ENCODE data around the gene SLC38A1. TPM values are rescaled to one million over a fixed set of nuclear protein-coding genes. Genes with fewer than 3 reads are reported as not detected.

Gene SLC38A1
- total RNA-seq, 1 experiment from 2014 or later: 107 TPM

DNA sequence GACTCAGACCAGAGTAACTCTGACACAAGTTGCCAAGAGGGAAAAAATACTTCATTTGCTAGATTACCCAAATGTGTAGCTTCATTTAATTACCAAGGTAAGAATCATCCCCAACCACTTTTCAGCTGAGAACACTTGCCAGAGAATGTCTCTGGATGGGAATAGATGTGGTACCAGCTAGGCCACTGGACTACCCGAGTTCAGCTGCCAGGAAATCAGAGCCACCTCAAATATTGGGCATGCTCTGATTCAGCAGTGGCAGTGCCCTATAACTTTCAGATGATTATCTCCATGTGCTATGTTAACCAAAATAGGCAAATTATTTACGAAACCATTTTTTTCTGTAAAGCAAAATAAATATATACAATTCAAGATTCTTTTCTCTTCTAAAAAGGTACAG is 80.7 kb downstream of the SLC38A1 start:
- Histone ChIP-seq H3K4me2 (ENCODE audit: low read length) (no peak overlapping the region), H2AFZ (ENCODE audit: low read length) (no peak overlapping the region), H3K9ac (ENCODE audit: low read length) (no peak overlapping the region), H3K9me3 (ENCODE audit: low read length) (no peaks in the 10 kb centered on the region), H3K27ac (ENCODE audit: low read length) (no peak overlapping the region), H3F3A (ENCODE audit: low read length, unreplicated experiment) (peaks cover 4% of the 10 kb centered on the region), H3K36me3 (ENCODE audit: low read depth, low read length) (no peaks in the 10 kb centered on the region), H3K27me3 (ENCODE audit: low read length) (no peaks in the 10 kb centered on the region), H4K20me1 (ENCODE audit: low read length) (no peaks in the 10 kb centered on the region), H3K4me1 (ENCODE audit: insufficient read depth, low read length) (no peaks in the 10 kb centered on the region), H3K4me3 (ENCODE audit: low read length) (no peak overlapping the region), H3K79me2 (ENCODE audit: low read length) (no peaks in the 10 kb centered on the region), H3K9me2 (replicated peaks; ENCODE audit: low read length) (no peaks in the 10 kb centered on the region)
- ChIA-PET POLR2A (ENCODE audit: unreplicated experiment) (interaction anchor here (0.6 kb wide), 2 partner anchors 34 to 215 kb away, joined by 3 read pairs; no protein-coding TSS in a partner anchor), CTCF (no interaction called here)
- no peak for DNase-seq
- intact Hi-C loops (cut with micrococcal nuclease): loop anchor here (5.0 to 10.0 kb wide), 2 partner anchors 36 to 113 kb away; no protein-coding TSS in a partner anchor
- no TSS peak for BruUV-seq (replicated peaks)
- ATAC-seq: no peak
- TF ChIP-seq EZH2phosphoT487 (IDR thresholded peaks at IDR 0.05; ENCODE audit: borderline replicate concordance, low read length) (no peak), EZH2 (IDR thresholded peaks at IDR 0.05; ENCODE audit: low read length, unreplicated experiment) (no peak)

DNA sequence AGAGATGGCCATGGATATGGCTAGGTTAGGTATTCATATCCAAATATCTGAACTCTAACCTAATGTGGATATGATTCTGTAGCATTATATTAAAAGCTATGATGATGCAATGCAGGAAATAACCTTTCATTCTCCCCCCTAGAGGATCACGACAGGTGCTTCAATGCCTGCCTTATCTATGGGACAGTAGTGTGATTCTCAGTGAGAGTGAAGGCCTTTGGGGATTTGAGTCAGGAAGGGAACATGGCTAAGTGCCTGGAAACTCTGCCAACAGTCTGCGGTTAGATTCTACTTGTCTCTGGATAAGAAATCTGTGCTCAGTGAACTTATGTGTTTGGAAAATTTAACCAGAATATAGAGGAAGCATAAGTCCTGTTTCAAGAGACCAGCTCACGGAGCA is 81.8 kb downstream of the SLC38A1 start:
- no TSS peak for BruUV-seq (replicated peaks)
- ChIA-PET CTCF (interaction anchor here (0.7 kb wide), 1 partner anchor 62 kb away, joined by 10 read pairs; no protein-coding TSS in a partner anchor), POLR2A (ENCODE audit: unreplicated experiment) (no interaction called here)
- H3K9ac ChIP-seq (ENCODE audit: low read length): no peak overlapping the region
- H3K9me2 ChIP-seq (replicated peaks; ENCODE audit: low read length): no peaks in the 10 kb centered on the region
- peaks cover 4% of the 10 kb centered on the region for H3F3A ChIP-seq (ENCODE audit: low read length, unreplicated experiment)
- no peak overlapping the region for H3K27ac ChIP-seq (ENCODE audit: low read length)
- TF ChIP-seq, protein P1, sequence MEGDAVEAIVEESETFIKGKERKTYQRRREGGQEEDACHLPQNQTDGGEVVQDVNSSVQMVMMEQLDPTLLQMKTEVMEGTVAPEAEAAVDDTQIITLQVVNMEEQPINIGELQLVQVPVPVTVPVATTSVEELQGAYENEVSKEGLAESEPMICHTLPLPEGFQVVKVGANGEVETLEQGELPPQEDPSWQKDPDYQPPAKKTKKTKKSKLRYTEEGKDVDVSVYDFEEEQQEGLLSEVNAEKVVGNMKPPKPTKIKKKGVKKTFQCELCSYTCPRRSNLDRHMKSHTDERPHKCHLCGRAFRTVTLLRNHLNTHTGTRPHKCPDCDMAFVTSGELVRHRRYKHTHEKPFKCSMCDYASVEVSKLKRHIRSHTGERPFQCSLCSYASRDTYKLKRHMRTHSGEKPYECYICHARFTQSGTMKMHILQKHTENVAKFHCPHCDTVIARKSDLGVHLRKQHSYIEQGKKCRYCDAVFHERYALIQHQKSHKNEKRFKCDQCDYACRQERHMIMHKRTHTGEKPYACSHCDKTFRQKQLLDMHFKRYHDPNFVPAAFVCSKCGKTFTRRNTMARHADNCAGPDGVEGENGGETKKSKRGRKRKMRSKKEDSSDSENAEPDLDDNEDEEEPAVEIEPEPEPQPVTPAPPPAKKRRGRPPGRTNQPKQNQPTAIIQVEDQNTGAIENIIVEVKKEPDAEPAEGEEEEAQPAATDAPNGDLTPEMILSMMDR (conservative IDR thresholded peaks at IDR 0.05; ENCODE audit: low read depth, low read length): no peak
- no peak for TF ChIP-seq EZH2phosphoT487 (IDR thresholded peaks at IDR 0.05; ENCODE audit: borderline replicate concordance, low read length)
- no peak for TF ChIP-seq EZH2 (IDR thresholded peaks at IDR 0.05; ENCODE audit: low read length, unreplicated experiment)
- H3K4me3 ChIP-seq (ENCODE audit: low read length): no peak overlapping the region
- no peaks in the 10 kb centered on the region for H3K9me3 ChIP-seq (ENCODE audit: low read length)
- ATAC-seq: peak; percentile 42
- no peaks in the 10 kb centered on the region for H4K20me1 ChIP-seq (ENCODE audit: low read length)
- H3K79me2 ChIP-seq (ENCODE audit: low read length): no peaks in the 10 kb centered on the region
- no peaks in the 10 kb centered on the region for H3K36me3 ChIP-seq (ENCODE audit: low read depth, low read length)
- no peak overlapping the region for H3K4me2 ChIP-seq (ENCODE audit: low read length)
- H2AFZ ChIP-seq (ENCODE audit: low read length): no peak overlapping the region
- no peaks in the 10 kb centered on the region for H3K27me3 ChIP-seq (ENCODE audit: low read length)
- intact Hi-C loops (cut with micrococcal nuclease): loop anchor here (5.0 to 10.0 kb wide), 2 partner anchors 35 to 112 kb away; no protein-coding TSS in a partner anchor
- DNase-seq: peak; percentile 71
- no peaks in the 10 kb centered on the region for H3K4me1 ChIP-seq (ENCODE audit: insufficient read depth, low read length)

DNA sequence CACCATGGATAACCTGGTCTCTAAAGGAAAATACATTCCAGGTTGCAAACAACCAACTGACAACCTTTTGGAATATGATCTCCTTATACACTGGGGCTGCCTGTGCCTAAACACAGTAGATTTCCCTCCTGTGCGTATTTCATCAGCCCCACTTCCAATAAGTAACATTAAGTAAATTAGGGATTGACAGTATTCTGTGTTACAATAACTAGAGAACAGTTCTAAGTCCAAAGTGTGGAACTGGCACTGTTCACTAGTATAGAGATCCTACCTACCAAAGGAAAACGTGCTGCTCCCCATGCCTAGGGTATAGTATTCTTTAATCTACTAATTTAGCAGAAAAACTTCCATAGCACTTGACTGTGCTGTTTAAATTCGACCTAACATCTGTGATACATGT is 82.8 kb downstream of the SLC38A1 start:
- ChIA-PET POLR2A (ENCODE audit: unreplicated experiment) (no interaction called here), CTCF (no interaction called here)
- no TSS peak for BruUV-seq (replicated peaks)
- H3K9me3 ChIP-seq (ENCODE audit: low read length): no peaks in the 10 kb centered on the region
- no peaks in the 10 kb centered on the region for H3K36me3 ChIP-seq (ENCODE audit: low read depth, low read length)
- ATAC-seq (no peak), DNase-seq (no peak)
- no peak overlapping the region for H3K4me2 ChIP-seq (ENCODE audit: low read length)
- H2AFZ ChIP-seq (ENCODE audit: low read length): no peak overlapping the region
- H3K4me1 ChIP-seq (ENCODE audit: insufficient read depth, low read length): no peaks in the 10 kb centered on the region
- TF ChIP-seq, protein P1 (conservative IDR thresholded peaks at IDR 0.05; ENCODE audit: low read depth, low read length): no peak
- no peak for TF ChIP-seq EZH2 (IDR thresholded peaks at IDR 0.05; ENCODE audit: low read length, unreplicated experiment)
- no peak for TF ChIP-seq EZH2phosphoT487 (IDR thresholded peaks at IDR 0.05; ENCODE audit: borderline replicate concordance, low read length)
- peaks cover 4% of the 10 kb centered on the region for H3F3A ChIP-seq (ENCODE audit: low read length, unreplicated experiment)
- H3K9ac ChIP-seq (ENCODE audit: low read length): no peak overlapping the region
- intact Hi-C loops (cut with micrococcal nuclease): loop anchor here (5.0 to 10.0 kb wide), 2 partner anchors 34 to 111 kb away; no protein-coding TSS in a partner anchor
- H4K20me1 ChIP-seq (ENCODE audit: low read length): no peaks in the 10 kb centered on the region
- no peaks in the 10 kb centered on the region for H3K79me2 ChIP-seq (ENCODE audit: low read length)
- H3K27me3 ChIP-seq (ENCODE audit: low read length): no peaks in the 10 kb centered on the region
- H3K4me3 ChIP-seq (ENCODE audit: low read length): no peak overlapping the region
- no peak overlapping the region for H3K27ac ChIP-seq (ENCODE audit: low read length)
- no peaks in the 10 kb centered on the region for H3K9me2 ChIP-seq (replicated peaks; ENCODE audit: low read length)
